Endothelial cell of umbilical vein (primary cell): ENCODE data around the gene KCNIP3. TPM values are rescaled to one million over a fixed set of nuclear protein-coding genes. Genes with fewer than 3 reads are reported as not detected.

ENCODE experiments used
- BruUV-seq: library from RNA; stranded (reverse); fragments of 400-500 nt; replicated peaks from 2 replicates; lab custom pipeline; 2021; lab: Mats Ljungman, UMichigan
- CTCF ChIA-PET: fragments of 300-600, 350-600 bp; sonication (Branson Sonifier 250); formaldehyde crosslinking; loops from one replicate; lab custom pipeline; 2021; ENCODE audit warnings: antibody characterized with exemption, inconsistent platforms; lab: Charles Lee
- POLR2A ChIA-PET: fragments of 300-600, 350-600 bp; sonication (Branson Sonifier 250); formaldehyde crosslinking; loops from one replicate; lab custom pipeline; 2021; ENCODE audit warnings: antibody characterized with exemption, inconsistent platforms; lab: Charles Lee
- DNase-seq: peaks from one replicate; pipeline ENCODE4 v3.0.0-alpha.2; 2011; ENCODE audit warnings: low read depth, low spot score
- FAIRE-seq: peaks from 2 replicates; lab custom pipeline; 2011; peaks lifted over from hg19 to GRCh38; lab: Jason Lieb, UNC
- H2AFZ ChIP-seq: 2 replicates; pipeline ENCODE4 v1.6.0; 2012; ENCODE audit warnings: low read depth, low read length, control low read depth, inconsistent platforms
- H3K27ac ChIP-seq: 2 replicates; pipeline ENCODE4 v1.5.1; 2011; ENCODE audit warnings: low read depth, mild to moderate bottlenecking, control low read depth, low read length, moderate library complexity; ENCODE audit not compliant: insufficient read depth
- H3K27me3 ChIP-seq, 2 experiments: 2 replicates each; pipeline versions ENCODE4 v1.6.0 to v1.6.1; 2011; ENCODE audit warnings: low read length in 2 of 2, mixed read lengths in 1 of 2; ENCODE audit not compliant: control insufficient read depth in 2 of 2, insufficient read depth in 2 of 2
- H3K36me3 ChIP-seq, 2 experiments: 2 replicates in 1 of 2; 3 replicates in 1 of 2; pipeline ENCODE4 v1.5.1; 2011; ENCODE audit warnings: low read length in 2 of 2, mild to moderate bottlenecking in 1 of 2, moderate library complexity in 1 of 2; ENCODE audit not compliant: control insufficient read depth in 2 of 2, insufficient read depth in 2 of 2; ENCODE audit errors: extremely low read depth in 1 of 2
- H3K4me1 ChIP-seq: 3 replicates; pipeline ENCODE4 v1.5.1; 2011; ENCODE audit warnings: mild to moderate bottlenecking, low read length; ENCODE audit not compliant: control insufficient read depth, insufficient read depth; ENCODE audit errors: extremely low read depth
- H3K4me2 ChIP-seq: 2 replicates; pipeline ENCODE4 v1.6.1; 2011; ENCODE audit warnings: low read length, control low read depth, mixed read lengths; ENCODE audit not compliant: insufficient read depth
- H3K4me3 ChIP-seq, 3 experiments: fragments of 200-600 bp in 1 of 3; sonication (generic), shearing (Covaris generic) in 1 of 3; replicated peaks in 1 of 3; 2 replicates each; pipeline ENCODE4 v1.5.1; 2011 to 2016; ENCODE audit warnings: control low read depth in 3 of 3, low read length in 3 of 3, mild to moderate bottlenecking in 2 of 3, inconsistent platforms in 1 of 3, low read depth in 1 of 3, moderate library complexity in 1 of 3; ENCODE audit not compliant: insufficient read depth in 1 of 3
- H3K79me2 ChIP-seq: 2 replicates; pipeline ENCODE4 v1.6.0; 2012; ENCODE audit warnings: low read length, inconsistent platforms; ENCODE audit not compliant: control insufficient read depth, insufficient read depth
- H3K9ac ChIP-seq: replicated peaks from 2 replicates; pipeline ENCODE3; 2011; ENCODE audit warnings: low read length, control low read depth; ENCODE audit not compliant: insufficient read depth; ENCODE audit errors: extremely low read depth
- H3K9me1 ChIP-seq: replicated peaks from 3 replicates; pipeline ENCODE4 v1.6.0; 2011; ENCODE audit warnings: mild to moderate bottlenecking, low read length; ENCODE audit not compliant: control insufficient read depth, insufficient read depth; ENCODE audit errors: extremely low read depth
- H3K9me3 ChIP-seq: replicated peaks from 2 replicates; pipeline ENCODE4 v1.5.1; 2012; ENCODE audit warnings: low read length, inconsistent platforms; ENCODE audit not compliant: control insufficient read depth, insufficient read depth
- H4K20me1 ChIP-seq: replicated peaks from 2 replicates; pipeline ENCODE3; 2011; ENCODE audit warnings: mild to moderate bottlenecking, low read length; ENCODE audit not compliant: control insufficient read depth, insufficient read depth; ENCODE audit errors: extremely low read depth
- EZH2 ChIP-seq: IDR thresholded peaks from 2 replicates; pipeline ENCODE4 v1.6.1; 2012; ENCODE audit warnings: borderline replicate concordance, low read depth, mild to moderate bottlenecking, moderate library complexity, low read length, inconsistent platforms; ENCODE audit not compliant: severe bottlenecking
- FOS ChIP-seq: IDR thresholded peaks from 2 replicates; pipeline ENCODE4 v1.6.1; 2011; ENCODE audit warnings: mild to moderate bottlenecking, low read length, moderate library complexity, borderline replicate concordance; ENCODE audit not compliant: insufficient read depth
- GATA2 ChIP-seq: IDR thresholded peaks from 2 replicates; pipeline ENCODE4 v1.7.0; 2011; ENCODE audit warnings: low read depth, mild to moderate bottlenecking, moderate library complexity, mixed read lengths, low read length; ENCODE audit not compliant: insufficient read length, insufficient read depth
- JUN ChIP-seq: IDR thresholded peaks from 2 replicates; pipeline ENCODE4 v1.6.1; 2011; ENCODE audit warnings: borderline replicate concordance, low read depth; ENCODE audit not compliant: insufficient read length, insufficient read depth
- MAX ChIP-seq: IDR thresholded peaks from 2 replicates; pipeline ENCODE4 v1.6.1; 2011; ENCODE audit not compliant: insufficient read depth, insufficient read length
- MYC ChIP-seq: IDR thresholded peaks from one replicate; pipeline ENCODE4 v1.6.1; 2011; ENCODE audit warnings: mild to moderate bottlenecking, low read depth, low read length
- POLR2A ChIP-seq: IDR thresholded peaks from 2 replicates; pipeline ENCODE4 v1.6.1; 2012; ENCODE audit warnings: low read depth, mild to moderate bottlenecking, control low read depth, low read length
- POLR2AphosphoS5 ChIP-seq: IDR thresholded peaks from 2 replicates; pipeline ENCODE4 v1.6.1; 2012; ENCODE audit warnings: low read depth, mild to moderate bottlenecking, control low read depth, low read length, moderate library complexity; ENCODE audit not compliant: insufficient read depth
- dilution Hi-C: fragments of 300-500 bp; cut with MboI; formaldehyde crosslinking; loops from one replicate; pipeline ENCODE4 v1.15.0; 2019; ENCODE audit warnings: low sequenced_read_pairs; ENCODE audit not compliant: extremely low pct_ligation_motif_present
- intact Hi-C: fragments of 100-400 bp; cut with micrococcal nuclease; formaldehyde crosslinking; loops from one replicate; pipeline ENCODE4 v1.10.0; 2022
- polyA plus RNA-seq, 4 experiments: library from polyadenylated mRNA; depleted of rRNA in 3 of 4; stranded (reverse) in 3 of 4; unstranded in 1 of 4; fragments of >200 nt; gene quantifications; 2 replicates each; pipeline versions ENCODE4 v1.2.1 to v1.2.3, GENCODE V29; 2011 to 2012; ENCODE audit warnings: missing spikeins in 1 of 4
- total RNA-seq: library from RNA; stranded (reverse); gene quantifications from 2 replicates; pipeline ENCODE4 v1.2.3, GENCODE V29; 2021
- TF ChIP-seq, protein P1 (sequence below), 2 donors: IDR thresholded peaks; 1 replicate in 1 of 2; 2 replicates in 1 of 2; pipeline ENCODE4 v1.5.1; 2011; ENCODE audit warnings: low read length in 2 of 2, mild to moderate bottlenecking in 2 of 2, moderate library complexity in 2 of 2, control low read depth in 1 of 2, inconsistent platforms in 1 of 2, low read depth in 1 of 2; ENCODE audit not compliant: insufficient read depth in 1 of 2; ENCODE audit errors: extremely low read depth in 1 of 2

Gene KCNIP3
- total and polyA plus RNA-seq, 2 donors (not counting 3 experiments of a cell fraction or from before 2014, with no cell fraction given) = 0.12 to 0.62 TPM

- no peak overlapping the region for H3K27ac ChIP-seq
- ChIA-PET CTCF (no interaction called here), POLR2A (no interaction called here)
- no peaks in the 10 kb centered on the region for H3K9me3 ChIP-seq
- dilution Hi-C loops = no loop called here
- H2AFZ ChIP-seq = no peak overlapping the region
- H3K9ac ChIP-seq = no peak overlapping the region
- no peak for TF ChIP-seq POLR2A
- no peak for TF ChIP-seq POLR2AphosphoS5
- no peak for TF ChIP-seq JUN
- no peak for TF ChIP-seq MYC
- no peak for TF ChIP-seq EZH2
- TF ChIP-seq MAX = no peak
- TF ChIP-seq FOS = no peak
- TF ChIP-seq, protein P1, sequence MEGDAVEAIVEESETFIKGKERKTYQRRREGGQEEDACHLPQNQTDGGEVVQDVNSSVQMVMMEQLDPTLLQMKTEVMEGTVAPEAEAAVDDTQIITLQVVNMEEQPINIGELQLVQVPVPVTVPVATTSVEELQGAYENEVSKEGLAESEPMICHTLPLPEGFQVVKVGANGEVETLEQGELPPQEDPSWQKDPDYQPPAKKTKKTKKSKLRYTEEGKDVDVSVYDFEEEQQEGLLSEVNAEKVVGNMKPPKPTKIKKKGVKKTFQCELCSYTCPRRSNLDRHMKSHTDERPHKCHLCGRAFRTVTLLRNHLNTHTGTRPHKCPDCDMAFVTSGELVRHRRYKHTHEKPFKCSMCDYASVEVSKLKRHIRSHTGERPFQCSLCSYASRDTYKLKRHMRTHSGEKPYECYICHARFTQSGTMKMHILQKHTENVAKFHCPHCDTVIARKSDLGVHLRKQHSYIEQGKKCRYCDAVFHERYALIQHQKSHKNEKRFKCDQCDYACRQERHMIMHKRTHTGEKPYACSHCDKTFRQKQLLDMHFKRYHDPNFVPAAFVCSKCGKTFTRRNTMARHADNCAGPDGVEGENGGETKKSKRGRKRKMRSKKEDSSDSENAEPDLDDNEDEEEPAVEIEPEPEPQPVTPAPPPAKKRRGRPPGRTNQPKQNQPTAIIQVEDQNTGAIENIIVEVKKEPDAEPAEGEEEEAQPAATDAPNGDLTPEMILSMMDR (IDR thresholded peaks at IDR 0.05; ENCODE audit: extremely low read depth in 1 of 2, insufficient read depth in 1 of 2, low read depth in 1 of 2, low read length in 2 of 2) = no peak
- no peak for TF ChIP-seq GATA2
- no peak overlapping the region for H3K4me3 ChIP-seq
- no peak overlapping the region for H3K4me2 ChIP-seq
- H4K20me1 ChIP-seq = no peaks in the 10 kb centered on the region
- intact Hi-C loops = no loop called here
- no peaks in the 10 kb centered on the region for H3K27me3 ChIP-seq
- H3K36me3 ChIP-seq = no peaks in the 10 kb centered on the region
- no peaks in the 10 kb centered on the region for H3K4me1 ChIP-seq
- no peaks in the 10 kb centered on the region for H3K79me2 ChIP-seq
- FAIRE-seq (no peak), DNase-seq (no peak)
- BruUV-seq = no TSS peak
- H3K9me1 ChIP-seq = no peaks in the 10 kb centered on the region
These were observed 12.1 kb upstream of the KCNIP3 start for GRCh38 chr2:95284886-95285541.
